ENCODE data around the gene PCNX2. TPM values are rescaled to one million over a fixed set of nuclear protein-coding genes. Genes with fewer than 3 reads are reported as not detected.

Gene PCNX2
- total and polyA plus RNA-seq, 2 experiments from 2014 or later, result 5.0 to 13.7 TPM

- Histone ChIP-seq H3K27ac (no peak overlapping the region), H3K4me1 (ENCODE audit: insufficient read depth) (peaks cover 11% of the 10 kb centered on the region), H4K20me1 (ENCODE audit: insufficient read depth) (no peaks in the 10 kb centered on the region), H3F3A (ENCODE audit: insufficient read depth) (peaks cover 2% of the 10 kb centered on the region; the same call in 1 of the 2 replicates), H3K4me2 (ENCODE audit: unreplicated experiment) (no peak overlapping the region), H3K4me3 (no peak overlapping the region), H2AFZ (no peak overlapping the region), H3K27me3 (replicated peaks; ENCODE audit: insufficient read depth) (no peaks in the 10 kb centered on the region), H3K79me2 (ENCODE audit: insufficient read depth) (no peaks in the 10 kb centered on the region), H3K9ac (no peak overlapping the region), H3K36me3 (ENCODE audit: low read depth) (no peaks in the 10 kb centered on the region), H3K9me2 (ENCODE audit: insufficient read depth) (no peaks in the 10 kb centered on the region), H3K9me3 (ENCODE audit: low read depth) (no peaks in the 10 kb centered on the region)
- in situ Hi-C loops (cut with MboI), result no loop called here
- WGBS, 2 experiments (ENCODE audit: low coverage in 1 of 2, low lambda C conversion rate in 2 of 2, missing lambda C conversion rate in 2 of 2), result 98 to 100% methylated on average over 3 of the region's 3 CpGs
- no peak for TF ChIP-seq EZH2 (IDR thresholded peaks at IDR 0.05; ENCODE audit: insufficient read depth, poor library complexity, severe bottlenecking)
- no peak for TF ChIP-seq EZH2phosphoT487 (IDR thresholded peaks at IDR 0.05; ENCODE audit: insufficient read depth, low read depth)
- no peak for DNase-seq
Observed at GRCh38 chr1:233080286-233080685, 215.2 kb downstream of the PCNX2 start.

- 82 to 86% methylated on average over 4 of the region's 4 CpGs for WGBS, 2 experiments (ENCODE audit: low coverage in 1 of 2, low lambda C conversion rate in 2 of 2, missing lambda C conversion rate in 2 of 2)
- H3F3A ChIP-seq (ENCODE audit: insufficient read depth), result peaks cover 7% of the 10 kb centered on the region
- DNase-seq, result no peak
- no peak overlapping the region for H3K4me3 ChIP-seq
- in situ Hi-C loops (cut with MboI), result no loop called here
- H3K9ac ChIP-seq, result no peak overlapping the region
- H3K4me2 ChIP-seq (ENCODE audit: unreplicated experiment), result no peak overlapping the region
- TF ChIP-seq EZH2 (IDR thresholded peaks at IDR 0.05; ENCODE audit: insufficient read depth, poor library complexity, severe bottlenecking) (no peak), EZH2phosphoT487 (IDR thresholded peaks at IDR 0.05; ENCODE audit: insufficient read depth, low read depth) (no peak)
- no peaks in the 10 kb centered on the region for H3K36me3 ChIP-seq (ENCODE audit: low read depth)
- no peaks in the 10 kb centered on the region for H3K27me3 ChIP-seq (replicated peaks; ENCODE audit: insufficient read depth)
- no peak overlapping the region for H2AFZ ChIP-seq
- peaks cover 16% of the 10 kb centered on the region for H3K4me1 ChIP-seq (ENCODE audit: insufficient read depth)
- H4K20me1 ChIP-seq (ENCODE audit: insufficient read depth), result no peaks in the 10 kb centered on the region
- H3K27ac ChIP-seq, result no peak overlapping the region
- no peaks in the 10 kb centered on the region for H3K9me3 ChIP-seq (ENCODE audit: low read depth)
- no peaks in the 10 kb centered on the region for H3K9me2 ChIP-seq (ENCODE audit: insufficient read depth)
- no peaks in the 10 kb centered on the region for H3K79me2 ChIP-seq (ENCODE audit: insufficient read depth)
Observed at GRCh38 chr1:233079574-233079973, 216.0 kb downstream of the PCNX2 start.

- Histone ChIP-seq H3K9me2 (ENCODE audit: insufficient read depth) (no peaks in the 10 kb centered on the region), H3K4me3 (no peak overlapping the region), H3F3A (ENCODE audit: insufficient read depth) (peaks cover 9% of the 10 kb centered on the region), H3K4me1 (ENCODE audit: insufficient read depth) (peaks cover 17% of the 10 kb centered on the region), H3K79me2 (ENCODE audit: insufficient read depth) (no peaks in the 10 kb centered on the region), H3K27ac (no peak overlapping the region), H3K9ac (no peak overlapping the region), H2AFZ (no peak overlapping the region), H4K20me1 (ENCODE audit: insufficient read depth) (no peaks in the 10 kb centered on the region), H3K4me2 (ENCODE audit: unreplicated experiment) (no peak overlapping the region), H3K9me3 (ENCODE audit: low read depth) (no peaks in the 10 kb centered on the region), H3K36me3 (ENCODE audit: low read depth) (no peaks in the 10 kb centered on the region), H3K27me3 (replicated peaks; ENCODE audit: insufficient read depth) (no peaks in the 10 kb centered on the region)
- WGBS, 2 experiments (ENCODE audit: low coverage in 1 of 2, low lambda C conversion rate in 2 of 2, missing lambda C conversion rate in 2 of 2), result 98% methylated on average over 6 of the region's 6 CpGs
- TF ChIP-seq EZH2 (IDR thresholded peaks at IDR 0.05; ENCODE audit: insufficient read depth, poor library complexity, severe bottlenecking), result no peak
- TF ChIP-seq EZH2phosphoT487 (IDR thresholded peaks at IDR 0.05; ENCODE audit: insufficient read depth, low read depth), result no peak
- in situ Hi-C loops (cut with MboI), result no loop called here
- no peak for DNase-seq
Observed at GRCh38 chr1:233078396-233078795, 217.1 kb downstream of the PCNX2 start.

- no peak for DNase-seq
- Histone ChIP-seq H3K27me3 (replicated peaks; ENCODE audit: insufficient read depth) (no peaks in the 10 kb centered on the region), H3K4me2 (ENCODE audit: unreplicated experiment) (no peak overlapping the region), H3K36me3 (ENCODE audit: low read depth) (no peaks in the 10 kb centered on the region), H3K4me1 (ENCODE audit: insufficient read depth) (peaks cover 17% of the 10 kb centered on the region), H3K4me3 (no peak overlapping the region), H3K9me2 (ENCODE audit: insufficient read depth) (no peaks in the 10 kb centered on the region), H3K79me2 (ENCODE audit: insufficient read depth) (no peaks in the 10 kb centered on the region), H3K27ac (no peak overlapping the region), H3K9me3 (ENCODE audit: low read depth) (no peaks in the 10 kb centered on the region), H3F3A (ENCODE audit: insufficient read depth) (peaks cover 9% of the 10 kb centered on the region), H2AFZ (no peak overlapping the region), H4K20me1 (ENCODE audit: insufficient read depth) (no peaks in the 10 kb centered on the region), H3K9ac (no peak overlapping the region)
- 100% methylated on average over 1 of the region's 1 CpG for WGBS, 2 experiments (ENCODE audit: low coverage in 1 of 2, low lambda C conversion rate in 2 of 2, missing lambda C conversion rate in 2 of 2)
- TF ChIP-seq EZH2 (IDR thresholded peaks at IDR 0.05; ENCODE audit: insufficient read depth, poor library complexity, severe bottlenecking), result no peak
- TF ChIP-seq EZH2phosphoT487 (IDR thresholded peaks at IDR 0.05; ENCODE audit: insufficient read depth, low read depth), result no peak
- in situ Hi-C loops (cut with MboI), result no loop called here
Observed at GRCh38 chr1:233075915-233076295, 219.6 kb downstream of the PCNX2 start.

- TF ChIP-seq EZH2phosphoT487 (IDR thresholded peaks at IDR 0.05; ENCODE audit: insufficient read depth, low read depth), result no peak
- no peak for TF ChIP-seq EZH2 (IDR thresholded peaks at IDR 0.05; ENCODE audit: insufficient read depth, poor library complexity, severe bottlenecking)
- Histone ChIP-seq H3K4me3 (no peak overlapping the region), H3F3A (ENCODE audit: insufficient read depth) (no peaks in the 10 kb centered on the region), H3K9me3 (ENCODE audit: low read depth) (no peaks in the 10 kb centered on the region), H3K36me3 (ENCODE audit: low read depth) (no peaks in the 10 kb centered on the region), H3K27me3 (replicated peaks; ENCODE audit: insufficient read depth) (no peaks in the 10 kb centered on the region), H3K27ac (no peak overlapping the region), H4K20me1 (ENCODE audit: insufficient read depth) (no peaks in the 10 kb centered on the region), H3K9ac (no peak overlapping the region), H3K4me2 (ENCODE audit: unreplicated experiment) (no peak overlapping the region), H3K4me1 (ENCODE audit: insufficient read depth) (peaks cover 7% of the 10 kb centered on the region; the same call in 1 of the 2 replicates), H3K9me2 (ENCODE audit: insufficient read depth) (no peaks in the 10 kb centered on the region), H3K79me2 (ENCODE audit: insufficient read depth) (no peaks in the 10 kb centered on the region), H2AFZ (no peak overlapping the region)
- 95% methylated on average over 2 of the region's 2 CpGs for WGBS, 2 experiments (ENCODE audit: low coverage in 1 of 2, low lambda C conversion rate in 2 of 2, missing lambda C conversion rate in 2 of 2)
- DNase-seq, result no peak
- in situ Hi-C loops (cut with MboI), result no loop called here
Observed at GRCh38 chr1:233066087-233066486, 229.4 kb downstream of the PCNX2 start.

All from GM23248 (cell line).